ENCODE results near the gene PJVK. TPM values are rescaled to one million over a fixed set of nuclear protein-coding genes. Genes with fewer than 3 reads are reported as not detected.
A peak's percentile ranks its signal among the peaks of the same experiment; 100 is the strongest.

PJVK gene
- total and polyA plus RNA-seq, 9 of the 15 experiments (the other 6 are each of a cell fraction or from before 2014, with no cell fraction given): 0.11 to 1.5 (median 0.73) TPM

- TF ChIP-seq THAP12 (CRISPR knock-in tag; IDR thresholded peaks at IDR 0.05): no peak
- TF ChIP-seq NFIC (IDR thresholded peaks at IDR 0.05): peak; percentile 7
- peak; percentile 72 for TF ChIP-seq MGA (IDR thresholded peaks at IDR 0.05)
- TF ChIP-seq ZNF324 (CRISPR knock-in tag; IDR thresholded peaks at IDR 0.05): no peak
- TF ChIP-seq TEAD1 (CRISPR knock-in tag; IDR thresholded peaks at IDR 0.05): no peak; a peak in 1 of 4 replicates
- TF ChIP-seq ZFX (CRISPR knock-in tag; IDR thresholded peaks at IDR 0.05): peak; percentile 96
- TF ChIP-seq ZNF668 (CRISPR knock-in tag; IDR thresholded peaks at IDR 0.05): no peak
- no peak for TF ChIP-seq FOSL1 (tag; conservative IDR thresholded peaks at IDR 0.05)
- peak; percentile 76 for TF ChIP-seq PHF20 (IDR thresholded peaks at IDR 0.05; ENCODE audit: partially characterized antibody)
- TF ChIP-seq ZNF274 (IDR thresholded peaks at IDR 0.05; ENCODE audit: borderline replicate concordance, low read depth, low read length): no peak
- peak in 1 of 2 experiments; percentile 51; a peak in 1 of 4 replicates for TF ChIP-seq RCOR1 (IDR thresholded peaks at IDR 0.05; ENCODE audit: borderline replicate concordance in 1 of 2, low read depth in 2 of 2, low read length in 2 of 2)
- 0 out of 2 replicates have a peak, but pooled peaks have one; percentile 44 for TF ChIP-seq ZBTB9 (CRISPR knock-in tag; IDR thresholded peaks at IDR 0.05)
These were observed 37.5 kb upstream of the PJVK start (continued) for GRCh38 chr2:178413472-178414265.

Data from K562 (cell line).